NCI-H226 (cell line): ENCODE results near the gene ZP1.
A peak's percentile ranks its signal among the peaks of the same experiment; 100 is the strongest.

ENCODE experiments used
- DNase-seq: peaks from one replicate; pipeline ENCODE4 v3.0.0-alpha.2; 2015

ZP1 gene

GRCh38 chr11:60910711-60911380 is 43.5 kb downstream of the ZP1 start:
- no peak for DNase-seq

GRCh38 chr11:60912223-60912850 is 45.0 kb downstream of the ZP1 start:
- no peak for DNase-seq

- no peak for DNase-seq
Observed at GRCh38 chr11:60912851-60913528, 45.6 kb downstream of the ZP1 start.

DNA sequence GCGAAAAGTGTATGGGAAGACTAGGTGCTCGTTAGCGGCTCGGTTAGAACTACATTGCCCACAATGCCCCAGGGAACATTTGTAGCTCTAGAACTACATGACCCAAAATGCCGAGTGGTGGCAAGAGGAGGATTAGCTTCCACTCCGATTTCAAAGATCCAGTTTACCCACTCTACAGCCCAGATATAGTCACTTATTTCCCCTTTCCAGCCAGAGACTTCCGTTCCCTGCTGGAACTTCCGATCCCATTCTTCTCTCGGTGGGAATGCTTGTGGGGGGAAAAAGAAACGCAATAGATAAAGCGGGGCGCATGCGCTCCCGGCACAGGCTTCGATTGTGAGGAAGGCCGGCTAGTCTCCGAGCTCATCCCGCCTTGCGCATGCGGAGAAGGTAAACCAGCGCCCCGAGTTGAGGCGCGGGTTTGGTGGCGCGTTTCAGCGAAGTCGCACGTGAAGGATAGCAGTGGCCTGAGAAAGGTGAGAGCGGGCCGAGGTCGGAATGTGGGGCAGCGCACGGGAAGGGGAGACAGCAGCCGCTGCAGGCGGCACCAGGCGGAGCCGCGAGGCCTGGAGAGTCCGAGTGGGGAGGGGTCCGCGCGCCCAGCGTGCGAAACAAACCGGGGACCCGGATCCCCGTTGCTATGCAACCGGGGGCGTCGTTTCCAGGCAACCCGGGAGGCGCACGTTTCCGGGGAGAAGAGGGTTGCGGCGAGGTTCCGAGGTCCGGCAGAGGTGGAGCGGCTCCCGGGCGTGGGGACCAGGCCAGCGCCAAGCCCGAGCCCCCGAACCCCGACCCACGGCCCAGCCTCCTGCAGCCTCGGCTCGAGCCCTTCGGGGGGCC is 46.7 kb downstream of the ZP1 start, which contains the start of gene TMEM109:
Gene TMEM109, plus strand, starts transcription at position 366 of the 840 bp plus-strand sequence. CDS start 5,536 bp downstream, outside the sequence.
- peak; percentile 81 for DNase-seq

DNA sequence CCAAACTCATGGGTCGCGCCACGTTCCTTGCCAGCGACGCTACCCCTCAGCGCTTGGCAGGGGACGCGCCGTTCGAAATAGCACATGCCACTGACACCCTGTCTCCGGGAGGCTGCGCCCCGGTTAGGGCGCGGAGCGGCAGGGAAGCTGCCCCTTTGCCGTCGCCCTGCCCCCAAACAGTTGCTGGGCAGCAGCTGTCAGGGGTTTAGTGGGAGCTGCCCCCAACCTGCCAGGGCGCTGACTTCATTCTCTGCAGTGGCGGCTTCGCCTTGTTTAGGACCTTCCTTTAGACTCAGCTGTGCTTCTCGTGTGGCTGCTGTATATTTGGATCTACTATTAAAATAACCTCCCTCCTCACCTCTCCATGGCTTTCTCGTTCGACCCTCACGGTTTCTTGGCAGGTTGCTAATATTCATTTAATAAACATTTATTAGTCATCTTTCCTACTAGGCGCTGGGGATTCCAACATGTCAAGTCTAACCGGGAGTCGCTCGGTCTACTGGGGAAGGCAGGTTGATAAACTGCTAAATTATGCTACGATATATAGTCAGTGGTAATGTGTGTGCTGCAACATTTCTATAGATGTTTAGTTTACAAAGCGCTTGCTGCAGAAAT is 47.4 kb downstream of the ZP1 start:
- peak; percentile 48 for DNase-seq

DNA sequence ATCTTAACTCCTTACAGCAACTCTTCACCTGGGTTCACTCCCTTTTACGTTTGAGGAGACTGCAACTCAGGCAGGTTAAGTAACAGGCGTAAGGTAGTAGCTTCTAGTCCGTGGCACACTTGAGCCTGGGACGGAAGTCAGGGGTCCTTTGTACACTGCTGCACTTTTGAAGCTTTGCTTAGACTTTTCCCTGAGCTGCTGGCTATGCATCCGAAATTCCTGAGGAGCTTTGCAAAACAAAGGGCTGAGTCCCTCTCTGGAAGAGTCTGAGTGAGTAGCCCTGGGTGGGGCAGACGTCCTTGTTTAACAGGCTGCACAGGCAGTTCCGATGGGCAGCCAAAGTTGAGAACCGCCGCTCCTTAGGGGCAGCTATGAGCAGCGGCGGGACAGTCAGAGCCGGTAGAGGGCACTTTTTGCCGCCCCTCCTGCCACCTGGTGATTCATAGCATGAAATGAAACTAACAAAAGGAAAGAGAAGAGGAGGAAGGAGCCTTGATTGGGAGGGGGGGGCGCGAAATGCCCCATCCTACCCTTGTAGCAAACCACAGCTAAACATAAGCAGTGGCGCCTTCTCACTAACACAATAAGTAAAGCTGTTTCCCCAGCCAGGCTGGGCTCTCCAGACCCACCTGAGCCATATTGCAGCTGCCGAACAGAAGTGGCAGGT is 48.0 kb downstream of the ZP1 start:
- DNase-seq, result peak; percentile 65

GRCh38 chr11:60916669-60917206 is 49.4 kb downstream of the ZP1 start:
- no peak for DNase-seq

GRCh38 chr11:60917267-60917666 is 49.9 kb downstream of the ZP1 start:
- no peak for DNase-seq

- DNase-seq, result peak; percentile 80
Observed at GRCh38 chr11:60918251-60918938, 51.1 kb downstream of the ZP1 start.

- DNase-seq, result peak; percentile 80
Observed at GRCh38 chr11:60918939-60919265, 51.6 kb downstream of the ZP1 start.

- no peak for DNase-seq
Observed at GRCh38 chr11:60919320-60919719, 52.0 kb downstream of the ZP1 start.

- no peak for DNase-seq
Observed at GRCh38 chr11:60919956-60920355, 52.6 kb downstream of the ZP1 start.

DNA sequence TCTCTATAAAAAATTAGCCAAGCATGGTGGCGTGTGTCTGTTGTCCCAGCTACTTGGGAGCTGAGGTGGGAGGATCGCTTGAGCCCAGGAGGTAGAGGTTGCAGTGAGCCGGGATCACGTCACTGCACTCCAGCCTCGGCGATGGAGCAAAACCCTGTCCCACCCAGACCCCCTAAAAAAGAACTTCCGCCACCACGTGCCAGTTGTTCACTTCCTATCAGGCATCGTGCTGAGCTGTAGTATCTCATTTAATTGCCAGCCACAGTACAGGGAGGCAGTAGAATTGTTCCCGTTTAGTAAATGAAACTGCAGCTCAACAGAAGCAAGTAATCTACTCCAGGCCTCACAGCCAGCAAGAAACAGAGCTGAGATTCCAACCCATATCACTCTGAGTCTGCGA is 53.9 kb downstream of the ZP1 start:
- DNase-seq, result no peak

- no peak for DNase-seq
Observed at GRCh38 chr11:60921777-60922335, 54.5 kb downstream of the ZP1 start.

GRCh38 chr11:60922906-60923305 is 55.6 kb downstream of the ZP1 start:
- DNase-seq, result no peak

DNA sequence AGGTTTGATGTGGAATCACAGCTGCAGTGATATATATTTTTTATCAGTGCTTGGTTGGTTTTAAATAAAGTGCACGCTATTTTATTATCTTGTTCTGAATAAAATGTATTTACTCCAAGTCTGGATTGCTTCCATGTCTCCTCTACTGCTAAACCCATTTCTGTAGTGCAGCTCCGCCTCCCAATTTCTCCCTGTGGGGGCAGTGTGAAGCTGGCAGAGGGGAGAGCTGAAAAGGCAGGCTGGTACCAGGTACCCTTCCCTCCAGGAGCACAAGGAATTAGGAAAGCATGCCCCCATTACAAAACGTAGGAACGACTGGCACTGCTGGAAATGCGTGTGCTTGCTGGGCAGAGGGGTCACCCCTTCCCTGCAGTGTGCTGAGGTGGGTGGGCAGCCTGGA is 56.0 kb downstream of the ZP1 start:
- DNase-seq, result peak; percentile 26

- DNase-seq, result no peak
Observed at GRCh38 chr11:60923800-60924109, 56.4 kb downstream of the ZP1 start.

DNA sequence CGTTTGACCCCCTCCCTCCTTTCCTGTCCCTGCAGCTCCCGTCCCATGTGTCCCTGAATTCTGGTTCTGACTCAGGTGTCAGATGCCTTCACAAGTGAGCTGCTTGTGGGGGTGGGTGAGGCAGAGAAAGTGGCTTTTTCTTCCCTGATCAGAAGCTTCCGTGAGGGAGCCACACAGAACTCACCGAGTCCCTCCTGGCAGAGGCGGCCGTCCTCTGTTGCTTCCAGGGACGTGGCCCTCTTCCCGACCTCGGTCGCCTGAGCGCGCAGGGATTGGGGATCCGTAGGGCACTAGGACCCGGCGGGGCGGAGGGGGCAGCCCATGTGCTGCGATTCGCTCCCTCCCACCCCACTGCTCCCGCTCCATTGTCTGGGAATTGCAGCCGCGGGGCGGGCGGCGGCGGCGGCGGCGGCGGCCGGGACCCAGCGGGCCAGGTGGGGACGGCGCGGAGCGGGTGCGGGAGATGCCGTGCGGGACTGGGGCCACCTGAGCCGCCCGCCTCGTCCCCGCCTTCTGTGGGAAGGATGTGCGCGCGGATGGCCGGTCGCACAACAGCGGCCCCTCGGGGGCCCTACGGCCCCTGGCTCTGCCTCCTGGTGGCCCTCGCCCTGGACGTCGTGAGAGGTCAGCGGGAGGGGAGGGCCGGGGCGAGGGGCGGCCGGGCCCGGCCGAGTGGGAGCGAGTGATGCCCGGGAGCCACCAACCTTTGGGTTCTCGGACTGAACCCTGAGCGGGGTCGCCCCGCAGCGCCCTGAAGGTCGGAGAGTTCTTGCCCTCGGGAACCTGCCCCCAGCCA is 57.0 kb downstream of the ZP1 start, which contains the start of gene TMEM132A:
Gene TMEM132A, plus strand, starts transcription at position 351 of the 796 bp plus-strand sequence. Its CDS starts 174 bp downstream, at position 525.
- peak; percentile 74 for DNase-seq
